Activated CD8-positive, alpha-beta T cell treated with anti-CD3 and anti-CD28 coated beads for 36 hours (primary cell): ENCODE data around the gene TXNDC8. TPM values are rescaled to one million over a fixed set of nuclear protein-coding genes. Genes with fewer than 3 reads are reported as not detected.
"Not testable (repeated sequence)": the region's sequence is repeated elsewhere in the genome, so short reads cannot be mapped to it uniquely, and the experiment has no call there.

Source experiments
- ATAC-seq: fragments of 200-7000 bp; cut with Tn5 transposase; one replicate; pipeline ENCODE4 v1.10.0; 2021; ENCODE audit warnings: mild to moderate bottlenecking, moderate library complexity
- CTCF ChIA-PET: fragments of 350-600 bp; sonication (Branson Sonifier 250); formaldehyde crosslinking; loops from one replicate; lab custom pipeline; 2021; ENCODE audit warnings: antibody characterized with exemption; lab: Charles Lee
- POLR2A ChIA-PET: fragments of 350-600 bp; sonication (Branson Sonifier 250); formaldehyde crosslinking; loops from one replicate; lab custom pipeline; 2021; ENCODE audit warnings: antibody characterized with exemption; lab: Charles Lee
- DNase-seq: peaks from one replicate; pipeline ENCODE4 v3.0.0-alpha.2; 2020
- H3K27ac Mint-ChIP-seq: one replicate; pipeline ENCODE4 v1.8.0; 2021; ENCODE audit warnings: mild to moderate bottlenecking, mixed read lengths
- H3K27me3 Mint-ChIP-seq: one replicate; pipeline ENCODE4 v1.8.0; 2021; ENCODE audit warnings: mixed read lengths
- H3K36me3 Mint-ChIP-seq: one replicate; pipeline ENCODE4 v1.8.0; 2021; ENCODE audit warnings: low read depth, mixed read lengths
- H3K4me1 Mint-ChIP-seq: one replicate; pipeline ENCODE4 v1.8.0; 2021; ENCODE audit warnings: low read depth, mixed read lengths
- H3K4me3 Mint-ChIP-seq: one replicate; pipeline ENCODE4 v1.8.0; 2021; ENCODE audit warnings: mild to moderate bottlenecking, moderate library complexity, mixed read lengths
- H3K9me3 Mint-ChIP-seq: one replicate; pipeline ENCODE4 v1.8.0; 2021; ENCODE audit warnings: mixed read lengths
- intact Hi-C: fragments of 100-400 bp; cut with micrococcal nuclease; formaldehyde crosslinking; loops from one replicate; pipeline ENCODE4 v1.10.0; 2022
- total RNA-seq, 2 experiments: library from RNA; stranded (reverse); gene quantifications; one replicate each; pipeline ENCODE4 v1.2.3, GENCODE V29; 2021
- TF ChIP-seq, protein P1 (sequence below): fragments of 200-600 bp; IDR thresholded peaks from one replicate; pipeline ENCODE4 v1.8.0; 2022; ENCODE audit warnings: antibody characterized with exemption, mild to moderate bottlenecking

The TXNDC8 gene
- total RNA-seq, 2 experiments from 2014 or later: not detected

- no peak overlapping the region for H3K4me3 Mint-ChIP-seq
- intact Hi-C loops: no loop called here
- no peak for DNase-seq
- no peaks in the 10 kb centered on the region for H3K4me1 Mint-ChIP-seq
- TF ChIP-seq, protein P1, sequence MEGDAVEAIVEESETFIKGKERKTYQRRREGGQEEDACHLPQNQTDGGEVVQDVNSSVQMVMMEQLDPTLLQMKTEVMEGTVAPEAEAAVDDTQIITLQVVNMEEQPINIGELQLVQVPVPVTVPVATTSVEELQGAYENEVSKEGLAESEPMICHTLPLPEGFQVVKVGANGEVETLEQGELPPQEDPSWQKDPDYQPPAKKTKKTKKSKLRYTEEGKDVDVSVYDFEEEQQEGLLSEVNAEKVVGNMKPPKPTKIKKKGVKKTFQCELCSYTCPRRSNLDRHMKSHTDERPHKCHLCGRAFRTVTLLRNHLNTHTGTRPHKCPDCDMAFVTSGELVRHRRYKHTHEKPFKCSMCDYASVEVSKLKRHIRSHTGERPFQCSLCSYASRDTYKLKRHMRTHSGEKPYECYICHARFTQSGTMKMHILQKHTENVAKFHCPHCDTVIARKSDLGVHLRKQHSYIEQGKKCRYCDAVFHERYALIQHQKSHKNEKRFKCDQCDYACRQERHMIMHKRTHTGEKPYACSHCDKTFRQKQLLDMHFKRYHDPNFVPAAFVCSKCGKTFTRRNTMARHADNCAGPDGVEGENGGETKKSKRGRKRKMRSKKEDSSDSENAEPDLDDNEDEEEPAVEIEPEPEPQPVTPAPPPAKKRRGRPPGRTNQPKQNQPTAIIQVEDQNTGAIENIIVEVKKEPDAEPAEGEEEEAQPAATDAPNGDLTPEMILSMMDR: no peak
- no peak for ATAC-seq
- H3K27ac Mint-ChIP-seq: no peak overlapping the region
- CTCF ChIA-PET: no interaction called here
- no peaks in the 10 kb centered on the region for H3K27me3 Mint-ChIP-seq
- H3K36me3 Mint-ChIP-seq: no peaks in the 10 kb centered on the region
- POLR2A ChIA-PET: no interaction called here
- no peaks in the 10 kb centered on the region for H3K9me3 Mint-ChIP-seq
Observed at GRCh38 chr9:110364451-110364850, 26.8 kb upstream of the TXNDC8 start.

- H3K9me3 Mint-ChIP-seq, POLR2A ChIA-PET, H3K4me3 Mint-ChIP-seq, ATAC-seq, DNase-seq, CTCF ChIA-PET, H3K27ac Mint-ChIP-seq, H3K36me3 Mint-ChIP-seq, H3K27me3 Mint-ChIP-seq, intact Hi-C loops, H3K4me1 Mint-ChIP-seq: not testable (repeated sequence)
Observed at GRCh38 chr9:110358992-110359391, 21.3 kb upstream of the TXNDC8 start.

GRCh38 chr9:110357505-110357904, 19.8 kb upstream of the TXNDC8 start:
- no peak overlapping the region for H3K4me3 Mint-ChIP-seq
- ChIA-PET CTCF (no interaction called here), POLR2A (no interaction called here)
- H3K36me3 Mint-ChIP-seq: no peaks in the 10 kb centered on the region
- DNase-seq (no peak), ATAC-seq (no peak)
- TF ChIP-seq, protein P1: no peak
- no peaks in the 10 kb centered on the region for H3K4me1 Mint-ChIP-seq
- no peaks in the 10 kb centered on the region for H3K27me3 Mint-ChIP-seq
- no peaks in the 10 kb centered on the region for H3K9me3 Mint-ChIP-seq
- intact Hi-C loops: no loop called here
- no peak overlapping the region for H3K27ac Mint-ChIP-seq

DNA sequence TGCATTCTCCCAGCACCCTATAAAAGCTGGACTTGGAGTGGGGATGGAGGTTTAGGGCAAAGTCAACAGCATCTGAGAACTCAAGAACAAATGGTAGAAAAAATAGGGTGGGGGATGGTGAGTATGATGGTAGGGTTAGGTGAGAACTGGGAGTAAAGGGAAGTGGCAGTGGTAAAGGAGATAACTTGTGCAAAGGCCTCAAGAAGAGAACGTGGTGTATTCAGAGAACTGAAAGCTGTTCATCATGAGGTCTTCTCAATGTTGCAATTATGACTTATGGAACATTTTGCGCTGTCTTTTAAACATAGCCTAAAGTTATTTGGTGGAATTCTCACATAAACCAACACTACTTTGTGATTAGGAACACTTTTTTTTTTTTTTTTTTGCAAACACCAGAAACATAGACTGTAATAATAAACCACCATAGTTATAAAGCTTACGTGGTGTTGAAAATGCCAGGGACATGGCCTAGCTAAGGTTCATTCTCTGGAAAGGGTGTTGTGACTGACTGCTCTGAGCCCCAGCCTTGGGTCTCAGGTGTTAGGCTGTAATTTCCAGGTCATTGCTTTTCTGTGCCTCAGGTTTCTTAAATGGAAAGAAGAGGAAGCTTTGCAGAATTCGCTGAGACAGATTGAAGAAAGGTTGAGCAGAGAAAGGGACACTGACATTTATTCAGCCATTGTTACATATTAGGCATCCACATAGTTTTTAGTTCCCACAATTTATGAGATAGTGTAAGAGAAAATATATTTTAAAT, 19.2 kb upstream of the TXNDC8 start:
- intact Hi-C loops: no loop called here
- ChIA-PET POLR2A (no interaction called here), CTCF (no interaction called here)
- Mint-ChIP-seq H3K4me1 (no peaks in the 10 kb centered on the region), H3K9me3 (no peaks in the 10 kb centered on the region), H3K36me3 (no peaks in the 10 kb centered on the region), H3K27ac (no peak overlapping the region), H3K4me3 (no peak overlapping the region), H3K27me3 (no peaks in the 10 kb centered on the region)
- ATAC-seq: no peak
- no peak for DNase-seq
- TF ChIP-seq, protein P1: no peak

DNA sequence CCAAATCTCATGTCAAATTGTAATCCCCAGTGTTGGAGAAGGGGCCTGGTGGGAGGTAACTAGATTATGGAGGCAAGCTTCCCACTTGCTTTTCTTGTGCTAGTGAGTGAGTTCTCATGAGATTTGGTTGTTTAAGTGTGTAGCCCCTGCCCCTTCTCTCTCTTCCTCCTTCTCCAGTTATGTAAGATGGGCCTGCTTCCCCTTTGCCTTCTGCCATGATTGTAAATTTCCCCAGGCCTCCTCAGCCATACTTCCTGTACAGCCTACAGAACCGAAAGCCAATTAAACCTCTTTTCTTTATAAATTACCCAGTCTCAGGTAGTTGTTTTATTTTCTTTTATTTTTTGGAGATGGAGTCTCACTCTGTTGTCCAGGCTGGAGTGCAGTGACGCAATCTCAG, 18.2 kb upstream of the TXNDC8 start:
- H3K27ac Mint-ChIP-seq: no peak overlapping the region
- DNase-seq (no peak), ATAC-seq (no peak)
- POLR2A ChIA-PET: no interaction called here
- TF ChIP-seq, protein P1: no peak
- intact Hi-C loops: no loop called here
- no peaks in the 10 kb centered on the region for H3K4me1 Mint-ChIP-seq
- no peaks in the 10 kb centered on the region for H3K27me3 Mint-ChIP-seq
- no peak overlapping the region for H3K4me3 Mint-ChIP-seq
- CTCF ChIA-PET: no interaction called here
- H3K9me3 Mint-ChIP-seq: no peaks in the 10 kb centered on the region
- H3K36me3 Mint-ChIP-seq: no peaks in the 10 kb centered on the region
